Esophagus muscularis mucosa (tissue), 4 donors: ENCODE measurements around the gene CMBL. TPM values are rescaled to one million over a fixed set of nuclear protein-coding genes. Genes with fewer than 3 reads are reported as not detected.

Source experiments
- DNase-seq: peaks from one replicate; pipeline ENCODE4 v3.0.0-alpha.2; 2017; ENCODE audit errors: extremely low spot score
- H3K27ac ChIP-seq, 4 donors: fragments of 200-600 bp; sonication (generic); replicated peaks in 1 of 4; 1 replicate in 3 of 4; 2 replicates in 1 of 4; pipeline ENCODE4 v1.5.1; 2016 to 2019; ENCODE audit warnings: mild to moderate bottlenecking in 1 of 4
- H3K27me3 ChIP-seq, 4 donors: fragments of 200-600 bp; sonication (generic); one replicate each; pipeline versions ENCODE4 v1.5.1 to v1.6.0; 2016 to 2019
- H3K36me3 ChIP-seq, 4 donors: fragments of 200-600 bp; sonication (generic); one replicate each; pipeline ENCODE4 v1.5.1; 2016 to 2019
- H3K4me1 ChIP-seq, 4 donors: fragments of 200-600 bp; sonication (generic); one replicate each; pipeline ENCODE4 v1.5.1; 2016 to 2019
- H3K4me3 ChIP-seq, 4 donors: fragments of 200-600 bp; sonication (generic); 1 replicate in 2 of 4; 2 replicates in 2 of 4; pipeline ENCODE4 v1.5.1; 2016 to 2019; ENCODE audit warnings: mild to moderate bottlenecking in 4 of 4, moderate library complexity in 1 of 4
- H3K9me3 ChIP-seq, 4 donors: fragments of 200-600 bp; sonication (generic); 1 replicate in 3 of 4; 2 replicates in 1 of 4; pipeline ENCODE4 v1.5.1; 2016 to 2019
- CTCF ChIP-seq, 3 experiments: fragments of 200-600 bp in 2 of 3; fragments of 450-650 bp in 1 of 3; sonication (generic) in 2 of 3; IDR thresholded peaks; one replicate each; pipeline ENCODE4 v1.5.1; 2017 to 2019; ENCODE audit warnings: antibody characterized with exemption in 3 of 3, mild to moderate bottlenecking in 2 of 3, moderate library complexity in 1 of 3
- EP300 ChIP-seq: sonication (generic); formaldehyde crosslinking; IDR thresholded peaks from one replicate; pipeline ENCODE4 v1.6.1; 2017; ENCODE audit warnings: antibody characterized with exemption
- POLR2A ChIP-seq: fragments of 450-650 bp; IDR thresholded peaks from one replicate; pipeline ENCODE4 v1.6.1; 2017; ENCODE audit warnings: antibody characterized with exemption, moderate library complexity, mild to moderate bottlenecking, low read depth
- POLR2AphosphoS5 ChIP-seq, 2 donors: sonication (generic); formaldehyde crosslinking; IDR thresholded peaks; one replicate each; pipeline ENCODE4 v1.6.1; 2017; ENCODE audit warnings: antibody characterized with exemption in 2 of 2
- WGBS: methylation state at CpG from one replicate; pipeline ENCODE4 v1.1.5; 2018; 5-methylcytosine and 5-hydroxymethylcytosine counted together
- intact Hi-C: fragments of 100-400 bp; cut with DNase I; formaldehyde crosslinking; loops from one replicate; pipeline ENCODE4 v1.15.1; 2023
- total RNA-seq, 4 donors: library from RNA; depleted of rRNA; stranded (reverse); fragments of >200 nt; gene quantifications; one replicate each; pipeline versions ENCODE4 v1.1.0 to v1.2.1, GENCODE V29; 2016

CMBL gene
- total RNA-seq, 4 donors from 2014 or later = 3.8 to 7.8 (median 5.1) TPM

- TF ChIP-seq POLR2AphosphoS5 (IDR thresholded peaks at IDR 0.05) (no peak), CTCF (IDR thresholded peaks at IDR 0.05) (no peak), EP300 (no peak), POLR2A (no peak)
- Histone ChIP-seq H3K36me3 (peaks cover 34 to 58% (median 54%) of the 10 kb centered on the region in 4 donors), H3K27me3 (no peaks in the 10 kb centered on the region), H3K4me3 (no peak overlapping the region), H3K9me3 (no peaks in the 10 kb centered on the region), H3K27ac (peak overlapping the region in 1 of 4 donors; percentile 34), H3K4me1 (no peaks in the 10 kb centered on the region)
- intact Hi-C loops = no loop called here
- 73% methylated on average over 5 of the region's 6 CpGs for WGBS
- DNase-seq = no peak
These were observed 42.2 kb downstream of the CMBL start for GRCh38 chr5:10265245-10266109.

- no peaks in the 10 kb centered on the region for H3K9me3 ChIP-seq
- no peaks in the 10 kb centered on the region for H3K4me1 ChIP-seq
- peak overlapping the region in 1 of 4 donors; percentile 34 for H3K27ac ChIP-seq
- DNase-seq = no peak
- 63% methylated on average over 3 of the region's 3 CpGs for WGBS
- TF ChIP-seq EP300 (no peak), POLR2AphosphoS5 (IDR thresholded peaks at IDR 0.05) (no peak)
- H3K27me3 ChIP-seq = no peaks in the 10 kb centered on the region
- intact Hi-C loops = no loop called here
- peaks cover 43 to 66% (median 63%) of the 10 kb centered on the region in 4 donors for H3K36me3 ChIP-seq
- H3K4me3 ChIP-seq = no peak overlapping the region
These were observed 43.1 kb downstream of the CMBL start for GRCh38 chr5:10264604-10265003.

GRCh38 chr5:10262995-10263394, 44.7 kb downstream of the CMBL start:
- TF ChIP-seq CTCF (IDR thresholded peaks at IDR 0.05) (no peak), EP300 (no peak), POLR2AphosphoS5 (IDR thresholded peaks at IDR 0.05) (no peak), POLR2A (no peak)
- Histone ChIP-seq H3K27ac (no peak overlapping the region), H3K9me3 (no peaks in the 10 kb centered on the region), H3K27me3 (no peaks in the 10 kb centered on the region), H3K4me3 (no peak overlapping the region), H3K36me3 (peaks cover 58 to 82% (median 79%) of the 10 kb centered on the region in 4 donors), H3K4me1 (no peaks in the 10 kb centered on the region)
- WGBS = 93% methylated on average over 11 of the region's 11 CpGs
- intact Hi-C loops = no loop called here
- no peak for DNase-seq

- intact Hi-C loops = no loop called here
- no peaks in the 10 kb centered on the region for H3K9me3 ChIP-seq
- TF ChIP-seq POLR2AphosphoS5 (IDR thresholded peaks at IDR 0.05) (no peak), CTCF (IDR thresholded peaks at IDR 0.05) (no peak), EP300 (no peak), POLR2A (no peak)
- DNase-seq = no peak
- no peaks in the 10 kb centered on the region for H3K27me3 ChIP-seq
- H3K27ac ChIP-seq = no peak overlapping the region
- no peaks in the 10 kb centered on the region for H3K4me1 ChIP-seq
- H3K4me3 ChIP-seq = no peak overlapping the region
- WGBS = 80% methylated on average over 18 of the region's 18 CpGs
- H3K36me3 ChIP-seq = peaks cover 66 to 90% (median 87%) of the 10 kb centered on the region in 4 donors
These were observed 45.5 kb downstream of the CMBL start for GRCh38 chr5:10262121-10262774.

GRCh38 chr5:10261065-10261464, 46.6 kb downstream of the CMBL start:
- WGBS = 88% methylated on average over 9 of the region's 9 CpGs
- TF ChIP-seq POLR2A = no peak
- TF ChIP-seq CTCF (IDR thresholded peaks at IDR 0.05) = no peak
- no peak for TF ChIP-seq POLR2AphosphoS5 (IDR thresholded peaks at IDR 0.05)
- no peak for TF ChIP-seq EP300
- H3K9me3 ChIP-seq = no peaks in the 10 kb centered on the region
- no peak overlapping the region for H3K27ac ChIP-seq
- peaks cover 77 to 100% (median 98%) of the 10 kb centered on the region in 4 donors for H3K36me3 ChIP-seq
- H3K27me3 ChIP-seq = no peaks in the 10 kb centered on the region
- DNase-seq = no peak
- intact Hi-C loops = no loop called here
- H3K4me3 ChIP-seq = no peak overlapping the region
- H3K4me1 ChIP-seq = no peaks in the 10 kb centered on the region
